ENCODE measurements around the gene CORT.

CORT gene

GRCh38 chr1:10479296-10479695 is 29.5 kb downstream of the CORT start:
- no peak for DNase-seq

- DNase-seq, result no peak
Measured at GRCh38 chr1:10480614-10481013, 30.8 kb downstream of the CORT start.

- no peak for DNase-seq
Measured at GRCh38 chr1:10484521-10484920, 34.7 kb downstream of the CORT start.

DNA sequence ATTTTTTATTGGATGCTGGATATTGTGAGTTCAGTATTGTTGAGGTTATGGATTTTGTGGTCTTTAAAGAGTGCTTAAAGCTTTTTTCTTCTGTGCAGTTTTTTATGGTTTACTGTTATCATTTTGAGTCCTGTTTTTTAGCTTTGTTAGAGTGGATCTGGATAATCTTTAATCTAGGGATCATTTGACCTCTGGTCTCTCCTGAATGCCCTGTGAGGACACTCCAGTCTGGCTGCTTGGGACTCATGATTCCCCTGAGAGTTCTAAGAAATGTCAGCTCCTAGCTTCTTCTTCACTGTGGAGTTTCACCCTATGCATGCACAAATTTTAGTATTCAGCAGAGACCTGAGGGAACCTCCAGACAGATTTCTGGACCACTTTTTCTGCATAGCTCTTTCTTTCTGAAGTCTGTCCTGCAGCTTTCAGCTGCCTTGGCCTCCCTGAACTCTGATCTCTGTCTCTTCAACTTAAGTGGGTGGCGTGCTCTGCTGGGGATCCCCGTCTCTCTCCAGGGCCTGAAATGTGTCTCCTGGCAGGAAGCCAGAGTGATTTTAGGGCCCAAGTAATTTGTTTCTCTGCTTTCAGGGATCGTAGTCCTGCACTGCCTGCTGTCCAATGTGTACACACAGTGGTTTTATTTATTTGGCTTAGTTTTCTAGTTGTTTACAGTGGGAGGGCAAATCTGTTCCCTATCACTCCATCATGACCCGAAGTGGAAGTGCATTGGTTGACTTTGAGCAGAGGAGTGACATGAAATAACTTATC is 39.6 kb downstream of the CORT start:
- DNase-seq, result no peak

GRCh38 chr1:10490286-10490970 is 40.6 kb downstream of the CORT start:
- DNase-seq, result no peak

- no peak for DNase-seq
Measured at GRCh38 chr1:10494418-10494753, 44.6 kb downstream of the CORT start.

GRCh38 chr1:10494754-10495474 is 45.1 kb downstream of the CORT start:
- DNase-seq, result peak; percentile 85 to 89

DNA sequence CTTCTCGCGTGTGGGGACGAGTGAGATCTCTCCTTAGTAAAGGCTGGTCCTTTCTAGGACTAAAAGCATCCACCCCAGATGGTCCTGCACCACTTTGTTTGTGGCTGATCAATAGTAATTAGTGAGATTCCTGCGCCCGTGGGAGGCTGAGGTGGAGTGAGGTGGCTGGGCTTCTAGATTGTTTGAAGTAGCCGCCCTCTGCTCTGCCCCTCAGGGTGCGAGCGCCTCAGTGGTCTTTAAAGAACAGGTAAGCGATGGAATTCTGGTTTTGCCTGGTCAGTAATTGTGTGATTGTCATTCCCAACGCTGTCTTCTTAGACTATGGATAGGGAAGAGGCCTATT is 45.6 kb downstream of the CORT start:
- DNase-seq, result no peak

DNA sequence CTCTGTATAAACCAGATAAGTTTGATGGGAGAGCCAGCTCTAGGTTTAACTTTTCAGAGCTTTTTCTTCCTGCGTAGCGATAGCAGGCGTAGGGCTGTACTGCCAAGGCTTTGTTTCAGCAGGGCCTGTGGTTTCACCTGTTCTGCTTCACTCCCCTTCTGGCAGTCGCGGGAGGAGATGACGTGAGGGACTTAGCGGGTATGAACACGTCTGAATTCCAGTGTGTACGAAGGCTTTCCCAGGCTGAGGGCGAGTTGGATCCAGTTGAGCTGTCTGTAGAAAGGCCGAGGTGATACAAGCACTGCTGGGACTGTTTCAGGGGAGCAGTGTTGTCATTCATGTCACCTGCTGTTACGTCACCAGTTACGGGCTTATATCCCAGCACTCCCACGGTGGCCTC is 46.1 kb downstream of the CORT start:
- DNase-seq, result no peak

DNA sequence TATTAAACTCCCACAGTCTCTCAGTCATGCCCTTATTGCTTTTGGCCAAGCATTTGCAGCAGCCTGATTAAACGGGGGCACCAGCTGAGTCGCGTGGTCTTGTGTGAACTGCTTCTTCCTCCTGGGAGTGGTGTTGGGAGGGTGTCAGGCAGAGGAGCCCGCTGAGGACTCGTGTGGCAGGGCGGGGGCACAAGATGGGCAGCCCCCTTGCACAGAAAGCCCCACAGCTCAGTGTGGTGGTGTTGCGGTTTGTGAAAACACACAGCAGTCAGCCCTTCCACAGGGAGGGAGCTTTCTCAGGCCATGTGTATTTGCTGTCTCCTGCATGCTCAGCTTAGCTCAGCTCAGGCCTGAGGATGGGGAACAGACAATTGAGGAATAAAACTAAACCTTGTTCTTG is 47.3 kb downstream of the CORT start:
- DNase-seq, result no peak

GRCh38 chr1:10498231-10498630 is 48.4 kb downstream of the CORT start:
- DNase-seq, result no peak

Data from stimulated activated CD4-positive, alpha-beta T cell treated with anti-CD3 and anti-CD28 coated beads, Interleukin-2, amount 100 ng/mL, for 48 hours (primary cell).